SH-SY5Y (cell line): ENCODE measurements around the gene OCA2.
A peak's percentile ranks its signal among the peaks of the same experiment; 100 is the strongest.

Experiments used
- GATA2 ChIP-seq: IDR thresholded peaks from 2 replicates; pipeline ENCODE4 v1.6.1; 2011; ENCODE audit warnings: mild to moderate bottlenecking, low read depth, low read length
- GATA3 ChIP-seq: IDR thresholded peaks from 2 replicates; pipeline ENCODE4 v1.6.1; 2011; ENCODE audit warnings: low read depth, mild to moderate bottlenecking, low read length, moderate library complexity

The OCA2 gene

DNA sequence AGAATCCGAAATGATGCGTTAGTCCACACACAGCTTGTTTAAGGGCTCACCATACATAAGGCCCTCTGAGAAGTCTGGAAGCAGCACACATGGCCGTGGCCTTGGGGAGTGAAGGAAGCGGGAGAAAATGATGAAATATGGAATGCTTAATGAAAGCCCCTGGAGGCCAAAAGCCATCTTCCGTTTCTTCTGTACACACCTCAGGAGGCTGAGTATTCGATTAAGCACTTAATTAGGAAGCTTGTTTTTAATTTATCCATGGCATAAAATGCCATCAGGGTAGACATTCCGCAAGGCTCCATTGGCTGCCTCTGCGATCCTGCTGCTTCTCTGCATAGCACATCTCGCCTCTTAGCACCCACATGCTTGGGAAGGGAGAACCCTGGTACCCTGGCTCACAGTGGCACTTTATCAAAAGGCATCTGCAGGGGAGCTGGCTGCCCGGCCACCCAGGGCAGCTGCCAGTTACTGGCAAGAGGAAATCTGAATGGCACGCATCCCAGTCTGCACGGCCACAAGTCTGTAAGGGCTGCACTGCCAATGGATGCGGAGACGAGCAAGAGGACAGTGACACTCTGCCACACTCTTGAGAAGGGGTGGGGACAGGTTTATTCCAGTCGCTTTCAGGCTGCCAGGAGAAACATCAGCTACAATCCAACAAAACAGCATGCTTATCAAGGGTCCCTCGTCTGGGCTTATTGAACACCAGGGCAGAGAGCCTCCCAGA, 356.2 kb downstream of the OCA2 start:
- peak; percentile 35; the same call in 1 of the 2 replicates for TF ChIP-seq GATA2
- TF ChIP-seq GATA3, result no peak

GRCh38 chr15:27741226-27741860, 357.8 kb downstream of the OCA2 start:
- TF ChIP-seq GATA2, result no peak
- no peak for TF ChIP-seq GATA3

- TF ChIP-seq GATA3 (no peak), GATA2 (no peak)
Observed at GRCh38 chr15:27734785-27735495, 364.2 kb downstream of the OCA2 start.

DNA sequence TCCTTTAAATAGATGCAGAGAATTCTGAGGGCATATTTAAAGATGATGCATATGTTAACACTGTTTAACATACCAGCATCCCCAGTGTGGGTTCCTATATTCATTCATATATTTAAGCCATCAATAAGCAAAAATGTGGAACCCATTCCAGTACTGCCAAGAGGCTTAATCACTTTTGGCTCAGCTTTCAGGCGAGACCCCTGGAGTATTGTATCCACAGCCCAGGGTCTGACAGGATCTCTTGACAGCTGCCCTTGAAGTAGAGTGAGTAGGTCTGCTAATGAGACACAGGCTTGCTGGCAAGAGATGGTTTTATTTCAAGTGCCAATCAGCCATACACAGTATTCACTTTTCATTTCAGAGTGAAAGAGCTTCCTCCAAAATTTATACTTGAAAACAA, 367.3 kb downstream of the OCA2 start:
- TF ChIP-seq GATA2, result no peak
- TF ChIP-seq GATA3, result no peak

- no peak for TF ChIP-seq GATA3
- TF ChIP-seq GATA2, result no peak
Observed at GRCh38 chr15:27730868-27731267, 368.2 kb downstream of the OCA2 start.

GRCh38 chr15:27725731-27726130, 373.4 kb downstream of the OCA2 start:
- no peak for TF ChIP-seq GATA2
- TF ChIP-seq GATA3, result no peak

- TF ChIP-seq GATA2, result no peak
Observed at GRCh38 chr15:27723821-27724220, 375.3 kb downstream of the OCA2 start.

- TF ChIP-seq GATA3 (no peak), GATA2 (no peak)
Observed at GRCh38 chr15:27722102-27722501, 377.0 kb downstream of the OCA2 start.

DNA sequence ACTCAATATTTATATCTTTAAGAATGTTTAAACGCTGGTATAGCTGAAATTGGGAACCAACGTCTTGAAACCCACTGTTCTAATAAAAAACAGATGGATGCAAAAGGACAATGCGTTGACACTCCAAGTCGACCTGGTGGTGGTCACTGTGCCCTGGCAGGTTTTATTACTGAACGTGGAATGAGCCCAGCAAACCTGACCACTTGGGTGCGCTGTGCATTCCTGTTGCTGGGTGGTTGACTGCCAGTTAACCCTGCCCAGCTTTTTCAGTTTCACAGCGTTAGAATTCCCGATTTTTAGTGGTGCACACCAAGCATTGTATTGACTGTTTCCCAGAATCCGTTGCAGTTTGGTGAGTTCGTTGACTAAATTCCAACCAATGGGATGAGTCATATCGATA, 384.4 kb downstream of the OCA2 start:
- TF ChIP-seq GATA3 (no peak), GATA2 (no peak)

DNA sequence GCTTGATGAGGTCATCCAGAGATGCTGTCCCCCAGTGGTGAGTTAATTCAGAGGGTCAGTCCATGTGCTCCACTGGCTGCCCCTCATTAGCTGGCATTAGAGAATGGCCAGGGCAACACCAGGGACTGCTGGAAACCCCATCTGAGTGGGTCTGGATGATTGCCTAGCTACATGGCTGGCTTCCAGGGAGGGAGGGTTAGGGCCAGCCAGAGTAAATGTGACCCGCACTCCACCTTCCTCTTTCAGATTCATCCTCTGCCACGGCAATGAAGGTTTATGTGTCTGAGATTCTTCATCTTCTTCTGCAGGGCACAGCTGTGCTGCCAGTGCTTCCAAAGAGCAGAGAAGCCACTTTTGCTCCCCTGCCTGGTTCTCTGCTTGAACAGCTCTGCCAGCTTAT, 391.9 kb downstream of the OCA2 start:
- no peak for TF ChIP-seq GATA2
- no peak for TF ChIP-seq GATA3

DNA sequence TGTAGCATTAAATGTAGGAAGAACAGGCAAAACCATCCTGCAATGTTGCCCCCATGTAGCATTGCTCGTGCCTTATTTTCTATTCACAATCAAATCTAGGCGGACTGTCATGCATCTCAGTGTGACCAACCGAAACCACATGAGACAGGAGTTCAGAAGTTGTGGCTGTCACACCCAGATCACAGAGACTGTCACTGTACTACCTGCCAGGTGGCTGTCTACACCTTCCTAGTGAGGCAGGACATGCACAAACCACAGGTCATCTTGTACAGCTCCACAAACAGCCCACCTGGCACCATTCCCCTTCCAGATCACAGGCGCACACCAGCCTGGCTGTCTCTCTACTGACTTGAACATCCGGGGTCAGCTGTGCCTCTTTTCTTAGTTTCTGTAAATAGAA, 392.8 kb downstream of the OCA2 start:
- TF ChIP-seq GATA3 (no peak), GATA2 (no peak)

GRCh38 chr15:27705056-27705455, 394.1 kb downstream of the OCA2 start:
- TF ChIP-seq GATA2 (no peak), GATA3 (no peak)
